H9 (cell line): ENCODE measurements around the gene HDDC2. TPM values are rescaled to one million over a fixed set of nuclear protein-coding genes. Genes with fewer than 3 reads are reported as not detected.

ENCODE experiments used
- DNase-seq: peaks from one replicate; pipeline ENCODE4 v3.0.0-alpha.2; 2017
- H2AFZ ChIP-seq: one replicate; pipeline ENCODE4 v1.6.1; 2013; ENCODE audit warnings: mild to moderate bottlenecking, low read length, control low read depth, moderate library complexity
- H2AK5ac ChIP-seq: 2 replicates; pipeline ENCODE4 v1.6.1; 2013; ENCODE audit warnings: low read length, control low read depth, mixed read lengths; ENCODE audit not compliant: insufficient read length
- H2BK120ac ChIP-seq: one replicate; pipeline ENCODE4 v1.6.1; 2013; ENCODE audit warnings: low read depth, mild to moderate bottlenecking, low read length, control low read depth, inconsistent platforms; ENCODE audit not compliant: poor library complexity, severe bottlenecking
- H2BK12ac ChIP-seq: 2 replicates; pipeline ENCODE4 v1.6.1; 2013; ENCODE audit warnings: low read length, control low read depth, mixed read lengths, low read depth; ENCODE audit not compliant: insufficient read length
- H2BK15ac ChIP-seq: 2 replicates; pipeline ENCODE4 v1.6.1; 2013; ENCODE audit warnings: low read depth, low read length, control low read depth
- H2BK20ac ChIP-seq: one replicate; pipeline ENCODE4 v1.6.1; 2013; ENCODE audit warnings: low read depth, mild to moderate bottlenecking, low read length, control low read depth, inconsistent platforms; ENCODE audit not compliant: poor library complexity, severe bottlenecking
- H2BK5ac ChIP-seq: 2 replicates; pipeline ENCODE4 v1.6.1; 2013; ENCODE audit warnings: low read length, control low read depth, mixed read lengths; ENCODE audit not compliant: insufficient read length
- H3K14ac ChIP-seq: 2 replicates; pipeline ENCODE4 v1.6.1; 2013; ENCODE audit warnings: low read length, control low read depth; ENCODE audit not compliant: insufficient read depth
- H3K18ac ChIP-seq: 2 replicates; pipeline ENCODE4 v1.6.1; 2013; ENCODE audit warnings: low read depth, mild to moderate bottlenecking, mixed read lengths, low read length, control low read depth; ENCODE audit not compliant: insufficient read length
- H3K23ac ChIP-seq: 2 replicates; pipeline ENCODE4 v1.6.1; 2013; ENCODE audit warnings: low read length, control low read depth, mixed read lengths, low read depth; ENCODE audit not compliant: insufficient read length
- H3K23me2 ChIP-seq: 2 replicates; pipeline ENCODE4 v1.6.1; 2013; ENCODE audit warnings: low read depth, mild to moderate bottlenecking, mixed read lengths, low read length, control low read depth; ENCODE audit not compliant: insufficient read length, poor library complexity, severe bottlenecking
- H3K27ac ChIP-seq: 2 replicates; pipeline ENCODE4 v1.5.1; 2013; ENCODE audit warnings: low read length, control low read depth, mixed read lengths, low read depth; ENCODE audit not compliant: insufficient read length
- H3K27me3 ChIP-seq: 2 replicates; pipeline ENCODE4 v1.6.1; 2013; ENCODE audit warnings: low read length, control low read depth, inconsistent platforms; ENCODE audit not compliant: insufficient read depth
- H3K4ac ChIP-seq: 2 replicates; pipeline ENCODE4 v1.6.1; 2013; ENCODE audit warnings: low read depth, mild to moderate bottlenecking, control low read depth, inconsistent platforms, low read length, moderate library complexity
- H3K4me1 ChIP-seq: 2 replicates; pipeline ENCODE4 v1.6.1; 2013; ENCODE audit warnings: low read length, control low read depth, inconsistent platforms; ENCODE audit not compliant: insufficient read depth
- H3K4me2 ChIP-seq: 2 replicates; pipeline ENCODE4 v1.6.1; 2013; ENCODE audit warnings: low read length, control low read depth, mixed read lengths; ENCODE audit not compliant: insufficient read length, insufficient read depth
- H3K56ac ChIP-seq: 2 replicates; pipeline ENCODE4 v1.6.1; 2013; ENCODE audit warnings: low read depth, mild to moderate bottlenecking, mixed read lengths, low read length, control low read depth; ENCODE audit not compliant: insufficient read length
- H3K79me1 ChIP-seq: 2 replicates; pipeline ENCODE4 v1.6.1; 2013; ENCODE audit warnings: low read depth, mild to moderate bottlenecking, moderate library complexity, low read length, control low read depth, inconsistent platforms; ENCODE audit not compliant: insufficient read depth, poor library complexity, severe bottlenecking
- H3K79me2 ChIP-seq: 2 replicates; pipeline ENCODE4 v1.6.1; 2013; ENCODE audit warnings: low read length, control low read depth, inconsistent platforms; ENCODE audit not compliant: insufficient read depth
- H3K9ac ChIP-seq: 2 replicates; pipeline ENCODE4 v1.6.1; 2013; ENCODE audit warnings: low read length, control low read depth, mixed read lengths; ENCODE audit not compliant: insufficient read length; ENCODE audit errors: extremely low read depth
- H3K9me3 ChIP-seq: one replicate; pipeline ENCODE4 v1.6.1; 2013; ENCODE audit warnings: low read depth, low read length, inconsistent platforms; ENCODE audit not compliant: control insufficient read depth
- H3T11ph ChIP-seq: one replicate; pipeline ENCODE4 v1.6.1; 2013; ENCODE audit warnings: mild to moderate bottlenecking, low read length, control low read depth, inconsistent platforms
- H4K20me1 ChIP-seq: one replicate; pipeline ENCODE4 v1.6.1; 2013; ENCODE audit not compliant: control insufficient read depth, insufficient read length, insufficient read depth
- H4K5ac ChIP-seq: 2 replicates; pipeline ENCODE4 v1.6.1; 2013; ENCODE audit warnings: low read depth, mild to moderate bottlenecking, mixed read lengths, low read length, control low read depth; ENCODE audit not compliant: insufficient read length
- H4K8ac ChIP-seq: replicated peaks from 2 replicates; pipeline ENCODE4 v1.6.1; 2013; ENCODE audit warnings: low read length, control low read depth, mixed read lengths, low read depth; ENCODE audit not compliant: insufficient read length
- H4K91ac ChIP-seq: 2 replicates; pipeline ENCODE4 v1.6.1; 2013; ENCODE audit warnings: low read depth, mild to moderate bottlenecking, moderate library complexity, mixed read lengths, low read length, control low read depth; ENCODE audit not compliant: insufficient read length
- H3K27ac Mint-ChIP-seq, 3 experiments: 2 replicates in 2 of 3; 3 replicates in 1 of 3; pipeline ENCODE4 v1.8.0; 2020 to 2021; ENCODE audit warnings: mixed read lengths in 3 of 3, mild to moderate bottlenecking in 1 of 3, moderate library complexity in 1 of 3
- H3K27me3 Mint-ChIP-seq: 2 replicates; pipeline ENCODE4 v1.8.0; 2021; ENCODE audit warnings: low read depth, mild to moderate bottlenecking, moderate library complexity, mixed read lengths
- H3K36me3 Mint-ChIP-seq, 3 experiments: 2 replicates in 2 of 3; 3 replicates in 1 of 3; pipeline ENCODE4 v1.8.0; 2020 to 2021; ENCODE audit warnings: low read depth in 3 of 3, mixed read lengths in 3 of 3; ENCODE audit not compliant: insufficient read depth in 1 of 3
- H3K4me1 Mint-ChIP-seq, 2 experiments: 2 replicates each; pipeline ENCODE4 v1.8.0; 2020; ENCODE audit warnings: mixed read lengths in 2 of 2
- H3K4me3 Mint-ChIP-seq, 2 experiments: 2 replicates in 1 of 2; 3 replicates in 1 of 2; pipeline ENCODE4 v1.8.0; 2020 to 2021; ENCODE audit warnings: mild to moderate bottlenecking in 2 of 2, mixed read lengths in 2 of 2, moderate library complexity in 1 of 2
- H3K9me3 Mint-ChIP-seq, 2 experiments: 2 replicates in 1 of 2; 3 replicates in 1 of 2; pipeline ENCODE4 v1.8.0; 2020; ENCODE audit warnings: mild to moderate bottlenecking in 2 of 2, mixed read lengths in 2 of 2, moderate library complexity in 1 of 2
- CTCF ChIP-seq: fragments of 200-600 bp; sonication (generic); conservative IDR thresholded peaks from 3 replicates; pipeline ENCODE4 v1.8.0; 2021; ENCODE audit warnings: antibody characterized with exemption, mild to moderate bottlenecking
- WGBS: extraction: QIAGEN DNeasy Blood & Tissue Kit; methylation state at CpG from one replicate; pipeline ENCODE4 v1.1.7; 2013; ENCODE audit warnings: missing lambda C conversion rate, low lambda C conversion rate, mixed read lengths; ENCODE audit not compliant: insufficient read length; ENCODE audit errors: extremely low coverage; 5-methylcytosine and 5-hydroxymethylcytosine counted together
- total RNA-seq: library from RNA; stranded (reverse); gene quantifications from 2 replicates; pipeline ENCODE4 v1.2.1, GENCODE V29; 2021

Gene HDDC2
- total RNA-seq, 1 experiment from 2014 or later = 77.8 TPM

GRCh38 chr6:125314009-125314581, 12.3 kb upstream of the HDDC2 start:
- H3K9me3 Mint-ChIP-seq = no peaks in the 10 kb centered on the region
- Histone ChIP-seq H3K23ac (no peak overlapping the region), H3K79me2 (no peaks in the 10 kb centered on the region)

More at GRCh38 chr6:125314009-125314581, 12.3 kb upstream of the HDDC2 start:
- no peak overlapping the region for H4K8ac ChIP-seq
- H2AK5ac ChIP-seq = no peak overlapping the region
- H3K9me3 ChIP-seq = no peaks in the 10 kb centered on the region
- H3K4me1 ChIP-seq = no peaks in the 10 kb centered on the region
- DNase-seq = peak; percentile 56
- no peaks in the 10 kb centered on the region; a peak in 1 of 7 replicates for H3K36me3 Mint-ChIP-seq
- H4K5ac ChIP-seq = no peak overlapping the region
- H3K27me3 Mint-ChIP-seq = no peaks in the 10 kb centered on the region
- no peak overlapping the region for H3K18ac ChIP-seq
- H3K4me2 ChIP-seq = no peak overlapping the region
- no peaks in the 10 kb centered on the region for H4K20me1 ChIP-seq
- H2BK120ac ChIP-seq = no peak overlapping the region
- H3K27ac ChIP-seq = no peak overlapping the region
- no peak overlapping the region for H3K9ac ChIP-seq
- H2BK5ac ChIP-seq = no peak overlapping the region
- no peaks in the 10 kb centered on the region for H3K27me3 ChIP-seq
- no peak overlapping the region for H3K4me3 Mint-ChIP-seq
- H2BK12ac ChIP-seq = no peak overlapping the region
- H3K56ac ChIP-seq = no peak overlapping the region
- no peak overlapping the region for H2BK15ac ChIP-seq
- TF ChIP-seq CTCF = peak; percentile 93
- H2AFZ ChIP-seq = no peak overlapping the region
- H2BK20ac ChIP-seq = no peak overlapping the region
- H3K14ac ChIP-seq = no peak overlapping the region
- H3K27ac Mint-ChIP-seq = no peak overlapping the region
- no peak overlapping the region for H3T11ph ChIP-seq
- H3K4ac ChIP-seq = no peak overlapping the region
- H3K4me1 Mint-ChIP-seq = peaks cover 7 to 9% of the 10 kb centered on the region in 2 experiments
- H4K91ac ChIP-seq = no peak overlapping the region
- WGBS = no CpG with 5 or more reads among the region's 10 CpGs
- H3K23me2 ChIP-seq = no peaks in the 10 kb centered on the region
- H3K79me1 ChIP-seq = no peaks in the 10 kb centered on the region
